Measurements from ENCODE around the gene SDCBP2. TPM values are rescaled to one million over a fixed set of nuclear protein-coding genes. Genes with fewer than 3 reads are reported as not detected.

The SDCBP2 gene
- total RNA-seq, 4 donors from 2014 or later = 132 to 427 (median 300) TPM

DNA sequence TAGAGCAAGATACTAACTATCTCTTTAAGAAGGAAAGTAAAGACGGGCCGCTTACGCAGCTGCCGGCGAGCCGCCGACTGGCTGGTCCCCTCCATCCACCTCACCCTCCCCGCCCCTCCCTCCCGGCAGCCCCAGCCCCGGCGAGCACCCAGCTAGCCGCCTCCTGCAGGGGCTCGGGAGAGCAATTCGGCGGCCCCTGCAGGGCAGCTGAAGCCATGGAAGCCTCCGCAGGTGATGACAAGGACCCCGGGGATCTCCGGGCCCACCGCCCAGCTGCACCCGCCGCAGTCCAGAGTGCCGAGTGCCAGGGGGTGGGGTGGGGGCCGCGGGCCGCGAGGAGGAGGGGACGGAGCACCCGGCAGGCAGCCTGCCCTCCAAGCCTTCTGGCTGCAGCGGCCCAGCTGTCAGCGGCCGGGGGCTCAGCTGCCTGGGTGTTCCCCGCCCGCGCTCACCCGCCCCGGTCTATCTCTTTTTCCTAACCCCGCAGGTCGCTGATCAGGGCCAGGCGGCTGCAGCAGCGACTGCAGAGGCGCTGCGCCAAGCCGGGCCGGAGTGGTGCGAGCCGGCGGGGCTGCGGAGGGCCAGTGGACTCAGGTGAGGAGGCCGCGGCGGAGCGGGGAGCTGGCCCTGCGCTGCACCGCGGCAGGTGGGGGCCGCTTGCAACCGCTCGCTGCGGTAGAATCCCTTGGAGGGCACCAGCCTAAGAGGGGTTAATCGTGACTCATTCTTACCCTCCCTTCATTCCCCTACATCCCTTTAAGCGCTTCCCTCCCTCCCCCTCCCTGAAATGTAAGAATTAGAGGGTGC is 62.6 kb downstream of the SDCBP2 start, which contains the start of gene SNPH:
Gene SNPH (plus strand): TSS at position 128 of the 807 bp plus-strand sequence. CDS start 29,946 bp downstream, outside the sequence.
- peak; percentile 81 for DNase-seq
- intact Hi-C loops (cut with DNase I; ENCODE audit: low total_unique reads) = no loop called here
- no peaks in the 10 kb centered on the region for H3K9me3 ChIP-seq
- TF ChIP-seq, protein P1, sequence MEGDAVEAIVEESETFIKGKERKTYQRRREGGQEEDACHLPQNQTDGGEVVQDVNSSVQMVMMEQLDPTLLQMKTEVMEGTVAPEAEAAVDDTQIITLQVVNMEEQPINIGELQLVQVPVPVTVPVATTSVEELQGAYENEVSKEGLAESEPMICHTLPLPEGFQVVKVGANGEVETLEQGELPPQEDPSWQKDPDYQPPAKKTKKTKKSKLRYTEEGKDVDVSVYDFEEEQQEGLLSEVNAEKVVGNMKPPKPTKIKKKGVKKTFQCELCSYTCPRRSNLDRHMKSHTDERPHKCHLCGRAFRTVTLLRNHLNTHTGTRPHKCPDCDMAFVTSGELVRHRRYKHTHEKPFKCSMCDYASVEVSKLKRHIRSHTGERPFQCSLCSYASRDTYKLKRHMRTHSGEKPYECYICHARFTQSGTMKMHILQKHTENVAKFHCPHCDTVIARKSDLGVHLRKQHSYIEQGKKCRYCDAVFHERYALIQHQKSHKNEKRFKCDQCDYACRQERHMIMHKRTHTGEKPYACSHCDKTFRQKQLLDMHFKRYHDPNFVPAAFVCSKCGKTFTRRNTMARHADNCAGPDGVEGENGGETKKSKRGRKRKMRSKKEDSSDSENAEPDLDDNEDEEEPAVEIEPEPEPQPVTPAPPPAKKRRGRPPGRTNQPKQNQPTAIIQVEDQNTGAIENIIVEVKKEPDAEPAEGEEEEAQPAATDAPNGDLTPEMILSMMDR (IDR thresholded peaks at IDR 0.05) = no peak
- TF ChIP-seq EP300 (IDR thresholded peaks at IDR 0.05; ENCODE audit: low read depth) (no peak), POLR2A (IDR thresholded peaks at IDR 0.05) (no peak), POLR2AphosphoS5 (IDR thresholded peaks at IDR 0.05) (peak in 1 of 3 donors; percentile 29)
- peaks cover 0 to 16% (median 14%) of the 10 kb centered on the region in 4 donors for H3K4me1 ChIP-seq
- no peaks in the 10 kb centered on the region for H3K27me3 ChIP-seq
- in situ Hi-C loops (cut with MboI; ENCODE audit: low pct_ligation_motif_present in 1 of 4, low pct_unique_long_range_greater_than_20kb in 1 of 4, low sequenced_read_pairs in 3 of 4) = no loop called here
- H3K27ac ChIP-seq = peak within 1 kb of the TSS; percentile 54 to 76 (median 73)
- H3K36me3 ChIP-seq = no peaks in the 10 kb centered on the region
- H3K4me3 ChIP-seq = peak within 1 kb of the TSS; percentile 52 to 76 (median 72)
- WGBS, 2 donors (ENCODE audit: low coverage in 1 of 2) = 1% methylated on average over 39 of the region's 61 CpGs; no CpG with 5 or more reads in 1 of the 2 donors

DNA sequence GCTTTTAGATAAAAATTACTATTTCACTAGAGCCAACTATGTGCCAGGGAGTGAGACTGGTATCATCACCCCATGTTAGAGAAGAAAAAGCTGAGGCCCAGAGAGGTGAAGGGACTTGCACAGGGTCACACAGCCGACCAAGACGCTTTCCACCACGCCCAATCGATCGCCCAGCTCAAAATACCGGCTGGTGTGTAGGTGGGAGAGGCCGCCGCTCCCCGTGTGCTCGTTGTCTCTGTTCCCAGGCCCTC is 63.1 kb downstream of the SDCBP2 start:
- no peak for TF ChIP-seq EP300 (IDR thresholded peaks at IDR 0.05; ENCODE audit: low read depth)
- WGBS, 2 donors (ENCODE audit: low coverage in 1 of 2) = 2% methylated on average over 10 of the region's 10 CpGs; no CpG with 5 or more reads in 1 of the 2 donors
- H3K27ac ChIP-seq = peak overlapping the region; percentile 54 to 76 (median 73)
- in situ Hi-C loops (cut with MboI; ENCODE audit: low pct_ligation_motif_present in 1 of 4, low pct_unique_long_range_greater_than_20kb in 1 of 4, low sequenced_read_pairs in 3 of 4) = no loop called here
- H3K36me3 ChIP-seq = no peaks in the 10 kb centered on the region
- H3K4me3 ChIP-seq = peak overlapping the region; percentile 52 to 76 (median 72)
- peaks cover 0 to 16% (median 14%) of the 10 kb centered on the region in 4 donors for H3K4me1 ChIP-seq
- DNase-seq = no peak
- intact Hi-C loops (cut with DNase I; ENCODE audit: low total_unique reads) = no loop called here
- no peaks in the 10 kb centered on the region for H3K27me3 ChIP-seq
- no peaks in the 10 kb centered on the region for H3K9me3 ChIP-seq

DNA sequence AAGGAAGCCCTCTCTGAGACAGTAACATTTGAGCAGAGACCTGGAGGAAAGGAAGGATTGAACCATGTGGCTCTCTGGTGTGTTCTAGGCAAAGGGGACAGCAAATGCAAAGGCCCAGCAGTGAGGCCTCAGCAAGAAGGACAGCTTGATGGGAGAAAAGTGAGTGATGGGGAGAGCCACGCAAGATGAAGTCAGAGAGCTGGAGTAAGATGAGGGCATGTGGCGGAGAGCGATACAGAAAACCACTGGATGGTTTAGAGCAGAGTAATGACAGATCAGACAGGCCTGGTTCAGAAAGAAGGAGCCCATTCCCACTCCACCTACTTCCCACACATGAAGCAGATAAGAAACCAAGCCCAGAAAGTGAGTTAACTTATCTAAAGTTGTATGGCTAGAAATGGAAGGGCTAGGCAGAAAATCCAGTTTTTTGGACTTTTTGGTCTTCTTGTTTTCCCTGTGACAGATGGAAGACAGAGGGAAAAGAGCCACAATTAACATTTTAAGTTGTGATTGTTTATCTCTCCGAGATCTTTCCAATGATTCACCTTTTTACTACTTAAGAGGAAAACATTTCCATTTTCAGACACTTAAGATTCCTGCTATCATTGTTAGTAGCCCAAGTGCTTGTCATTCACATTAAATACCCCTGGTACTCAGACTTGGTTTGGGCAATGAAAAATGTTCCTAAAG is 63.6 kb downstream of the SDCBP2 start:
- Histone ChIP-seq H3K27me3 (no peaks in the 10 kb centered on the region), H3K4me3 (peak overlapping the region in 3 of 4 donors; percentile 72 to 76 (median 73)), H3K9me3 (no peaks in the 10 kb centered on the region), H3K4me1 (peaks cover 0 to 16% (median 14%) of the 10 kb centered on the region in 4 donors), H3K27ac (peak overlapping the region; percentile 54 to 76 (median 73)), H3K36me3 (no peaks in the 10 kb centered on the region)
- in situ Hi-C loops (cut with MboI; ENCODE audit: low pct_ligation_motif_present in 1 of 4, low pct_unique_long_range_greater_than_20kb in 1 of 4, low sequenced_read_pairs in 3 of 4) = no loop called here
- TF ChIP-seq, protein P1 (IDR thresholded peaks at IDR 0.05) = no peak
- TF ChIP-seq EP300 (IDR thresholded peaks at IDR 0.05; ENCODE audit: low read depth) (no peak), POLR2A (IDR thresholded peaks at IDR 0.05) (no peak), POLR2AphosphoS5 (IDR thresholded peaks at IDR 0.05) (no peak)
- DNase-seq = no peak
- intact Hi-C loops (cut with DNase I; ENCODE audit: low total_unique reads) = no loop called here
- WGBS, 2 donors (ENCODE audit: low coverage in 1 of 2) = 74 to 80% methylated on average over 3 to 4 of the region's 4 CpGs

DNA sequence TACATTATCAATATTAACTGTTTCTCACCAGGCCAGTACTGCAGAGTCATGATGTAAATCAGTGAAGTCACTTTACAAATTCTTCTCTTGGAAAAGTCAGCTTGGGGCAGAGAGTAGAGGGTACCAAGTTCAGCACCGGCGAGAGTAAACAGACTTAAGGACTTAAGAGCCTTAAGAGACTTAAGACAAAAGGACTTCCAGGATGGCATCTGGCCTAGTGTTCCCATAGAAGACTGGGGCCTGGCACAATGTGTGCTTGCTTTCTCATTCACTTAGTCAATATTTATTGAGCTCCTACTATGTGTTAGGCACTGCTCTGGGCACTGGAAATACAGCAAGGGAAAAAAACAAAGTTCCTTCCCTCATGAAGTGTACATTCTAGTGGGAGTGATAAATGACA is 64.2 kb downstream of the SDCBP2 start:
- no peak for TF ChIP-seq EP300 (IDR thresholded peaks at IDR 0.05; ENCODE audit: low read depth)
- no peak for TF ChIP-seq POLR2A (IDR thresholded peaks at IDR 0.05)
- TF ChIP-seq, protein P1 (IDR thresholded peaks at IDR 0.05) = no peak
- no peak for TF ChIP-seq POLR2AphosphoS5 (IDR thresholded peaks at IDR 0.05)
- Histone ChIP-seq H3K4me1 (peaks cover 0 to 16% (median 14%) of the 10 kb centered on the region in 4 donors), H3K4me3 (no peak overlapping the region), H3K9me3 (no peaks in the 10 kb centered on the region), H3K27me3 (no peaks in the 10 kb centered on the region), H3K27ac (no peak overlapping the region), H3K36me3 (no peaks in the 10 kb centered on the region)
- WGBS, 2 donors (ENCODE audit: low coverage in 1 of 2) = 58 to 80% methylated on average over 2 of the region's 2 CpGs
- intact Hi-C loops (cut with DNase I; ENCODE audit: low total_unique reads) = no loop called here
- in situ Hi-C loops (cut with MboI; ENCODE audit: low pct_ligation_motif_present in 1 of 4, low pct_unique_long_range_greater_than_20kb in 1 of 4, low sequenced_read_pairs in 3 of 4) = no loop called here
- no peak for DNase-seq
